GM19395 (cell line): ENCODE measurements around the gene SCYGR4.

Source experiments
- ATAC-seq: cut with Tn5 transposase; IDR thresholded peaks from one replicate; pipeline ENCODE4 v1.9.1; 2021; ENCODE audit warnings: mild to moderate bottlenecking, moderate library complexity; ENCODE audit not compliant: unreplicated experiment

SCYGR4 gene

GRCh38 chr2:227613272-227613660, 4.0 kb upstream of the SCYGR4 start:
- no peak for ATAC-seq

GRCh38 chr2:227614246-227614645, 3.1 kb upstream of the SCYGR4 start:
- ATAC-seq: no peak

GRCh38 chr2:227614740-227615139, 2.6 kb upstream of the SCYGR4 start, which contains the start of gene SCYGR3:
TSS of gene SCYGR3 (minus strand) at chr2:227614840. CDS start at chr2:227614840, 0 bp downstream.
- ATAC-seq: no peak

- no peak for ATAC-seq
These were observed 2.1 kb upstream of the SCYGR4 start for GRCh38 chr2:227615181-227615580.

- no peak for ATAC-seq
These were observed 1.4 kb upstream of the SCYGR4 start for GRCh38 chr2:227615906-227616305.

GRCh38 chr2:227616631-227617030, 667 bp upstream of the SCYGR4 start:
- no peak for ATAC-seq

- no peak for ATAC-seq
These were observed 5.9 kb downstream of the SCYGR4 start for GRCh38 chr2:227623226-227623625.

GRCh38 chr2:227625420-227625819, 8.1 kb downstream of the SCYGR4 start:
- ATAC-seq: no peak

- ATAC-seq: no peak
These were observed 9.4 kb downstream of the SCYGR4 start for GRCh38 chr2:227626580-227627151.

- ATAC-seq: peak; percentile 99
These were observed 10.5 kb downstream of the SCYGR4 start for GRCh38 chr2:227627769-227628168.

- ATAC-seq: no peak
These were observed 12.1 kb downstream of the SCYGR4 start for GRCh38 chr2:227629435-227629834.

- no peak for ATAC-seq
These were observed 13.0 kb downstream of the SCYGR4 start for GRCh38 chr2:227630322-227630721.

GRCh38 chr2:227632827-227633226, 15.5 kb downstream of the SCYGR4 start:
- no peak for ATAC-seq

- no peak for ATAC-seq
These were observed 16.9 kb downstream of the SCYGR4 start for GRCh38 chr2:227634201-227634600.

- no peak for ATAC-seq
These were observed 25.4 kb downstream of the SCYGR4 start for GRCh38 chr2:227642656-227643055.

GRCh38 chr2:227643990-227644551, 26.8 kb downstream of the SCYGR4 start:
- no peak for ATAC-seq

GRCh38 chr2:227653419-227653818, 36.1 kb downstream of the SCYGR4 start:
- ATAC-seq: no peak

GRCh38 chr2:227654426-227654825, 37.1 kb downstream of the SCYGR4 start:
- no peak for ATAC-seq

- ATAC-seq: no peak
These were observed 38.2 kb downstream of the SCYGR4 start for GRCh38 chr2:227655454-227655853.

GRCh38 chr2:227657199-227657845, 40.0 kb downstream of the SCYGR4 start:
- ATAC-seq: no peak

- no peak for ATAC-seq
These were observed 43.8 kb downstream of the SCYGR4 start for GRCh38 chr2:227661025-227661649.

- no peak for ATAC-seq
These were observed 44.5 kb downstream of the SCYGR4 start for GRCh38 chr2:227661827-227662226.
